Activated T-cell treated with anti-CD3 and anti-CD28 coated beads, Interleukin-2, amount 50 U/mL, for 48 hours (primary cell): Measurements from ENCODE around the gene MRNIP.

Source experiments
- DNase-seq, 2 experiments: peaks; one replicate each; pipeline ENCODE4 v3.0.0-alpha.2; 2020

The MRNIP gene

DNA sequence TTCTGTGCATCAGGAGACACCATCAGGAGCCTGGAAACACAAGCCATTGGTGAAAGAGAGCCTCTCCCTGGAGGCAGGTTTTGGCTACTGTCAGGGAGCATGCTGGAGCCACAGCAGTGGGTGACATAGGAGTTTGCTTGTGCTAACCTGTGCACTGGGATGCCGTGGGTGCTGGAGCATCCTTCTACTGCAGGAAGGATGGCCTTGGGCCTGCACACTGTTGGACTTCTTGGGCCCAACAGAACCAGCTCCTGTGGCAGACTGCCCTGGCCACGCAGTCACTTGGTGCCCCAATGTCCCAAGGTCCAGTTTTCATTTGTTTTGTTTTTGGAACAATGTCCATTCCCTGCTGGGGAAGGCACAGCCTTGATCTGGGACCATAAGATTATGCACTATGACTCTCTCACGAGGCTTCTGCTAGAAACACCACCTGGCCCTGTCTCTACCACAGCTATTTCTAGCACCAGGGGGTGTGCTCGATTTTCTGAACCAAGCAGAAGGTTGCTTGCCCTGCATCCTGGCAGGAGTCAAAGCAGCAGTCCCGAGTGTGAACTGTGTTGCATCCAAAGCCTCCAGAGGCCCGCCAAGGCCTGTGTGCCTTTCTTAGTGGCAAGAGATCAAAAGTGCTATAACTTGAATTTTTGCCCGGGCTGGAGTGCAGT is 70.3 kb downstream of the MRNIP start:
- no peak for DNase-seq
